ENCODE measurements around the gene COL6A3. TPM values are rescaled to one million over a fixed set of nuclear protein-coding genes. Genes with fewer than 3 reads are reported as not detected.

The COL6A3 gene
- total and polyA plus RNA-seq, 8 donors, result 5.0 to 249 (median 17.1) TPM

GRCh38 chr2:237351046-237351445 lies 62.9 kb downstream of the COL6A3 start:
- intact Hi-C loops (cut with DNase I), result no loop called here
- no peak for DNase-seq

GRCh38 chr2:237350597-237350996 lies 63.4 kb downstream of the COL6A3 start:
- intact Hi-C loops (cut with DNase I), result no loop called here
- no peaks in the 10 kb centered on the region for H3K36me3 ChIP-seq
- H3K4me1 ChIP-seq, result no peaks in the 10 kb centered on the region
- WGBS, 2 donors, result 55 to 64% methylated on average over 6 of the region's 6 CpGs
- no peak overlapping the region for H3K4me3 ChIP-seq
- no peaks in the 10 kb centered on the region for H3K9me3 ChIP-seq
- ATAC-seq (no peak), DNase-seq (no peak), FAIRE-seq (no peak)
- TF ChIP-seq CTCF (IDR thresholded peaks at IDR 0.05), result no peak
- no peaks in the 10 kb centered on the region for H3K27me3 ChIP-seq
- H3K27ac ChIP-seq, result no peak overlapping the region

More at GRCh38 chr2:237351046-237351445, 62.9 kb downstream of the COL6A3 start:
- no peak overlapping the region for H3K27ac ChIP-seq
- H3K36me3 ChIP-seq, result no peaks in the 10 kb centered on the region
- WGBS, 2 donors, result 18% methylated on average over 8 of the region's 8 CpGs
- no peak for ATAC-seq
- no peak for TF ChIP-seq CTCF (IDR thresholded peaks at IDR 0.05)
- H3K9me3 ChIP-seq, result no peaks in the 10 kb centered on the region
- no peaks in the 10 kb centered on the region for H3K27me3 ChIP-seq
- FAIRE-seq, result no peak
- no peak overlapping the region for H3K4me3 ChIP-seq
- no peaks in the 10 kb centered on the region for H3K4me1 ChIP-seq

- no peaks in the 10 kb centered on the region for H3K27me3 ChIP-seq
- no peaks in the 10 kb centered on the region for H3K4me1 ChIP-seq
- no peaks in the 10 kb centered on the region for H3K9me3 ChIP-seq
- no peak overlapping the region for H3K4me3 ChIP-seq
- no peak for TF ChIP-seq CTCF (IDR thresholded peaks at IDR 0.05)
- WGBS, 2 donors, result 73% methylated on average over 11 of the region's 11 CpGs
- ATAC-seq (no peak), DNase-seq (no peak), FAIRE-seq (no peak)
- intact Hi-C loops (cut with DNase I), result no loop called here
- H3K36me3 ChIP-seq, result no peaks in the 10 kb centered on the region
- no peak overlapping the region for H3K27ac ChIP-seq
Observed at GRCh38 chr2:237350070-237350469, 63.9 kb downstream of the COL6A3 start.

- DNase-seq, result no peak
- no peak for FAIRE-seq
- no peaks in the 10 kb centered on the region for H3K4me1 ChIP-seq
- no peaks in the 10 kb centered on the region for H3K36me3 ChIP-seq
- no peaks in the 10 kb centered on the region for H3K27me3 ChIP-seq
- no peak for TF ChIP-seq CTCF (IDR thresholded peaks at IDR 0.05)
- WGBS, 2 donors, result 63 to 80% methylated on average over 11 of the region's 11 CpGs
- H3K9me3 ChIP-seq, result no peaks in the 10 kb centered on the region
- no peak overlapping the region for H3K27ac ChIP-seq
- H3K4me3 ChIP-seq, result no peak overlapping the region
- intact Hi-C loops (cut with DNase I), result no loop called here
- ATAC-seq, result no peak
Observed at GRCh38 chr2:237348281-237348865, 65.6 kb downstream of the COL6A3 start.

GRCh38 chr2:237345891-237346640 lies 67.9 kb downstream of the COL6A3 start:
- Histone ChIP-seq H3K36me3 (no peaks in the 10 kb centered on the region), H3K4me1 (no peaks in the 10 kb centered on the region), H3K4me3 (no peak overlapping the region), H3K27ac (no peak overlapping the region), H3K27me3 (no peaks in the 10 kb centered on the region), H3K9me3 (no peaks in the 10 kb centered on the region)
- no peak for FAIRE-seq
- ATAC-seq, result no peak
- TF ChIP-seq CTCF (IDR thresholded peaks at IDR 0.05), result no peak
- intact Hi-C loops (cut with DNase I), result no loop called here
- 52 to 67% methylated on average over 4 of the region's 4 CpGs for WGBS, 2 donors
- no peak for DNase-seq
